HepG2 (cell line): ENCODE results near the gene CCDC8. TPM values are rescaled to one million over a fixed set of nuclear protein-coding genes. Genes with fewer than 3 reads are reported as not detected.

Experiments used
- ATAC-seq: fragments of 200-7000 bp; cut with Tn5 transposase; 3 replicates; pipeline ENCODE4 v1.9.1; 2020; ENCODE audit warnings: mild to moderate bottlenecking, moderate library complexity
- BruUV-seq: library from RNA; stranded (reverse); fragments of 400-500 nt; replicated peaks from 2 replicates; lab custom pipeline; 2021; lab: Mats Ljungman, UMichigan
- CTCF ChIA-PET: fragments of 300-600 bp; formaldehyde crosslinking; extraction: SDS; loops from one replicate; lab custom pipeline; 2021; ENCODE audit warnings: low total read pairs, inconsistent platforms, low intra/inter-chr PET ratio; lab: Yijun Ruan, JAX
- POLR2A ChIA-PET: fragments of 350-600 bp; sonication (Branson Sonifier 250); formaldehyde crosslinking; loops from one replicate; lab custom pipeline; 2020; ENCODE audit warnings: antibody characterized with exemption, inconsistent platforms; lab: Yijun Ruan, JAX
- DNase-seq: peaks from one replicate; pipeline ENCODE4 v3.0.0-alpha.2; 2015; ENCODE audit warnings: low spot score
- FAIRE-seq: peaks from 3 replicates; lab custom pipeline; 2011; peaks lifted over from hg19 to GRCh38; lab: Jason Lieb, UNC
- H2AFZ ChIP-seq: one replicate; pipeline ENCODE4 v1.6.1; 2011; ENCODE audit warnings: low read length, inconsistent platforms
- H3K27ac ChIP-seq: fragments of 300-600 bp; 3 replicates; pipeline ENCODE4 v1.8.0; 2011; ENCODE audit warnings: mixed run types, mild to moderate bottlenecking, mixed read lengths, low read length, inconsistent platforms; ENCODE audit not compliant: insufficient read depth; ENCODE audit errors: extremely low read length
- H3K27me3 ChIP-seq, 2 experiments: fragments of 200-600 bp in 1 of 2; 2 replicates in 1 of 2; 3 replicates in 1 of 2; pipeline versions ENCODE4 v1.6.0 to v1.8.0; 2011; ENCODE audit warnings: low read length in 2 of 2, mild to moderate bottlenecking in 2 of 2, moderate library complexity in 2 of 2, inconsistent platforms in 1 of 2; ENCODE audit not compliant: insufficient read depth in 2 of 2, control insufficient read depth in 1 of 2
- H3K36me3 ChIP-seq, 2 experiments: fragments of 200-600 bp in 1 of 2; replicated peaks in 1 of 2; 2 replicates in 1 of 2; 3 replicates in 1 of 2; pipeline versions ENCODE4 v1.5.1 to v1.8.0; 2011; ENCODE audit warnings: low read length in 2 of 2, inconsistent platforms in 1 of 2; ENCODE audit not compliant: insufficient read depth in 2 of 2, control insufficient read depth in 1 of 2
- H3K4me1 ChIP-seq: 2 replicates; pipeline ENCODE4 v1.5.1; 2012; ENCODE audit warnings: low read length, inconsistent platforms; ENCODE audit not compliant: insufficient read depth
- H3K4me2 ChIP-seq: 2 replicates; pipeline ENCODE4 v1.6.0; 2011; ENCODE audit warnings: low read depth, low read length, inconsistent platforms
- H3K4me3 ChIP-seq, 3 experiments: fragments of 200-600 bp in 1 of 3; sonication (generic), shearing (Covaris generic) in 1 of 3; replicated peaks in 1 of 3; 2 replicates each; pipeline ENCODE4 v1.5.1; 2011 to 2016; ENCODE audit warnings: low read length in 3 of 3, inconsistent platforms in 2 of 3, low read depth in 2 of 3, mild to moderate bottlenecking in 2 of 3, control low read depth in 1 of 3, mixed read lengths in 1 of 3; ENCODE audit not compliant: insufficient read depth in 1 of 3
- H3K79me2 ChIP-seq: one replicate; pipeline ENCODE4 v1.6.1; 2011; ENCODE audit warnings: low read length, inconsistent platforms; ENCODE audit not compliant: insufficient read depth
- H3K9ac ChIP-seq: 2 replicates; pipeline ENCODE4 v1.6.0; 2011; ENCODE audit warnings: mild to moderate bottlenecking, low read depth, low read length, inconsistent platforms; ENCODE audit not compliant: insufficient read depth
- H3K9me3 ChIP-seq: 2 replicates; pipeline ENCODE4 v1.5.1; 2012; ENCODE audit warnings: mild to moderate bottlenecking, low read length
- H4K20me1 ChIP-seq: 2 replicates; pipeline ENCODE4 v1.6.0; 2011; ENCODE audit warnings: inconsistent platforms, mild to moderate bottlenecking, low read length, moderate library complexity; ENCODE audit not compliant: insufficient read depth
- AGO2 ChIP-seq: fragments of 200-400 bp; formaldehyde crosslinking; optimal IDR thresholded peaks from 2 replicates; pipeline ENCODE3; 2017; ENCODE audit warnings: mild to moderate bottlenecking, low read depth, low read length, moderate library complexity
- NRL ChIP-seq: sonication (generic); formaldehyde crosslinking; IDR thresholded peaks from 2 replicates; pipeline ENCODE4 v1.5.0; 2020; ENCODE audit warnings: missing genetic modification reagents, mild to moderate bottlenecking, moderate library complexity, borderline replicate concordance
- RBM22 ChIP-seq: fragments of 200-400 bp; formaldehyde crosslinking; optimal IDR thresholded peaks from 2 replicates; pipeline ENCODE3; 2017; ENCODE audit warnings: mild to moderate bottlenecking, low read length, moderate library complexity
- SALL2 ChIP-seq: sonication (generic); formaldehyde crosslinking; IDR thresholded peaks from 2 replicates; pipeline ENCODE4 v1.8.1; 2023; ENCODE audit warnings: mild to moderate bottlenecking, missing genetic modification reagents, inconsistent platforms
- SRSF1 ChIP-seq: fragments of 200-400 bp; formaldehyde crosslinking; optimal IDR thresholded peaks from 2 replicates; pipeline ENCODE3; 2017; ENCODE audit warnings: mild to moderate bottlenecking, low read depth, low read length, moderate library complexity
- ZNF709 ChIP-seq: sonication (generic); formaldehyde crosslinking; IDR thresholded peaks from 2 replicates; pipeline ENCODE4 v1.5.0; 2020; ENCODE audit warnings: mild to moderate bottlenecking, missing genetic modification reagents
- ZNF773 ChIP-seq: sonication (generic); formaldehyde crosslinking; IDR thresholded peaks from 2 replicates; pipeline ENCODE4 v1.4.0; 2020; ENCODE audit warnings: missing genetic modification reagents, borderline replicate concordance
- WGBS: methylation state at CpG from one replicate; pipeline ENCODE4 v1.1.6; 2017; ENCODE audit warnings: low lambda C conversion rate; 5-methylcytosine and 5-hydroxymethylcytosine counted together
- in situ Hi-C: cut with HindIII; loops from 2 replicates; pipeline ENCODE4 v1.10.0; 2017; ENCODE audit warnings: low pct_unique_long_range_greater_than_20kb; ENCODE audit not compliant: extremely low pct_ligation_motif_present
- intact Hi-C: fragments of 100-400 bp; cut with micrococcal nuclease; formaldehyde crosslinking; loops from one replicate; pipeline ENCODE4 v1.10.0; 2022; ENCODE audit not compliant: unreplicated experiment
- polyA plus RNA-seq, 8 experiments: library from polyadenylated mRNA; depleted of rRNA in 3 of 8; stranded (reverse) in 7 of 8; unstranded in 1 of 8; fragments of >200 nt; fragmentation: Illumina TruSeq in 4 of 8; extraction: Trizol in 4 of 8; gene quantifications; 2 replicates each; pipeline versions ENCODE4 v1.2.1 to v1.2.3, GENCODE V29; 2011 to 2016; ENCODE audit warnings: low read depth in 4 of 8, missing spikeins in 1 of 8, mixed read lengths in 1 of 8; ENCODE audit not compliant: insufficient read depth in 1 of 8
- total RNA-seq, 5 experiments: library from RNA; depleted of rRNA; stranded (reverse); fragments of >200 nt; fragmentation: Illumina TruSeq; extraction: Trizol; gene quantifications; 2 replicates each; pipeline ENCODE4 v1.2.3, GENCODE V29; 2016; ENCODE audit warnings: low read depth in 1 of 5
- TF ChIP-seq, protein P1 (sequence below): sonication (generic); formaldehyde crosslinking; IDR thresholded peaks from 2 replicates; pipeline ENCODE4 v1.5.0; 2020; ENCODE audit warnings: mild to moderate bottlenecking, low read depth, missing genetic modification reagents, borderline replicate concordance
- TF ChIP-seq, protein P2 (sequence below): sonication (generic); formaldehyde crosslinking; IDR thresholded peaks from 2 replicates; pipeline ENCODE4 v1.5.0; 2020; ENCODE audit warnings: mild to moderate bottlenecking, missing genetic modification reagents
- TF ChIP-seq, protein P3 (sequence below): sonication (generic); formaldehyde crosslinking; IDR thresholded peaks from 2 replicates; pipeline ENCODE4 v1.4.0; 2020; ENCODE audit warnings: missing genetic modification reagents

Gene CCDC8
- total and polyA plus RNA-seq, 2 of the 13 experiments (the other 11 are each of a cell fraction or from before 2014, with no cell fraction given) = 0.04 TPM; not detected in 1

DNA sequence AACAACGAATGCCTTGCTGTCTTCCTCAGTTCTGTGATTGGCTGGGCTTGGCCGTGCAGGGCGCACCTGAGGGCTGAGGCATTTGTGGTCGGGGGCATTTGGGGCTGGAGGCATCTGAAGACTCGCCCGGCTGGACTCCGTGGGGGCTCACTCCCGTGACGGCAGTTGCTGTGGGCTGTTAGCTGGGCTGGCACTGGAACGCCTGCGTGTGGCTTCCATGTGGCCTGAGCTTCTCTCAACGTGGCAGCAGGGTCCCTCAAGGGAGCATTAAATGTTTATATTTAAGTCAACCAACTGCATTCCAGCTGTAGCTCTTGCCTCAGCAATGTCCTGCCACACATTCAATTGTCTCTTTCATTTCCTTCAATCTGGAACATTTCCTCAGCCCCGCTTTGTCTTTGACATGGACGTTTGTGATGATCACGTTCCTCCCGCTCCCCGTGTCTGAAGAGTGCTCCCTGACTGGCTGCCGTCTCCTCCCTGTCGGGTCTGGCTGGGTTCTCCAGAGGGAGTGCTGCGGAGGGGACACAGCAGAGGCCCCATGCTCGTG, 21.0 kb downstream of the CCDC8 start:
- Histone ChIP-seq H3K27ac (no peak overlapping the region), H4K20me1 (no peaks in the 10 kb centered on the region), H3K27me3 (no peaks in the 10 kb centered on the region), H3K4me2 (no peak overlapping the region), H3K9me3 (no peaks in the 10 kb centered on the region), H3K4me1 (no peaks in the 10 kb centered on the region), H3K9ac (no peak overlapping the region), H3K79me2 (no peaks in the 10 kb centered on the region), H2AFZ (no peak overlapping the region), H3K36me3 (peaks cover 13 to 34% of the 10 kb centered on the region in 2 experiments), H3K4me3 (no peak overlapping the region)
- FAIRE-seq = no peak
- ChIA-PET POLR2A (no interaction called here), CTCF (no interaction called here)
- intact Hi-C loops = no loop called here
- in situ Hi-C loops = loop anchor here (10.0 kb wide), 1 partner anchor 108 kb away; no protein-coding TSS in a partner anchor
- TF ChIP-seq, protein P1, sequence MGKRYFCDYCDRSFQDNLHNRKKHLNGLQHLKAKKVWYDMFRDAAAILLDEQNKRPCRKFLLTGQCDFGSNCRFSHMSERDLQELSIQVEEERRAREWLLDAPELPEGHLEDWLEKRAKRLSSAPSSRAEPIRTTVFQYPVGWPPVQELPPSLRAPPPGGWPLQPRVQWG = no peak
- peak; percentile 69 for TF ChIP-seq AGO2
- no peak for ATAC-seq
- WGBS = 96% methylated on average over 17 of the region's 21 CpGs
- no peak for DNase-seq
- BruUV-seq = no TSS peak

DNA sequence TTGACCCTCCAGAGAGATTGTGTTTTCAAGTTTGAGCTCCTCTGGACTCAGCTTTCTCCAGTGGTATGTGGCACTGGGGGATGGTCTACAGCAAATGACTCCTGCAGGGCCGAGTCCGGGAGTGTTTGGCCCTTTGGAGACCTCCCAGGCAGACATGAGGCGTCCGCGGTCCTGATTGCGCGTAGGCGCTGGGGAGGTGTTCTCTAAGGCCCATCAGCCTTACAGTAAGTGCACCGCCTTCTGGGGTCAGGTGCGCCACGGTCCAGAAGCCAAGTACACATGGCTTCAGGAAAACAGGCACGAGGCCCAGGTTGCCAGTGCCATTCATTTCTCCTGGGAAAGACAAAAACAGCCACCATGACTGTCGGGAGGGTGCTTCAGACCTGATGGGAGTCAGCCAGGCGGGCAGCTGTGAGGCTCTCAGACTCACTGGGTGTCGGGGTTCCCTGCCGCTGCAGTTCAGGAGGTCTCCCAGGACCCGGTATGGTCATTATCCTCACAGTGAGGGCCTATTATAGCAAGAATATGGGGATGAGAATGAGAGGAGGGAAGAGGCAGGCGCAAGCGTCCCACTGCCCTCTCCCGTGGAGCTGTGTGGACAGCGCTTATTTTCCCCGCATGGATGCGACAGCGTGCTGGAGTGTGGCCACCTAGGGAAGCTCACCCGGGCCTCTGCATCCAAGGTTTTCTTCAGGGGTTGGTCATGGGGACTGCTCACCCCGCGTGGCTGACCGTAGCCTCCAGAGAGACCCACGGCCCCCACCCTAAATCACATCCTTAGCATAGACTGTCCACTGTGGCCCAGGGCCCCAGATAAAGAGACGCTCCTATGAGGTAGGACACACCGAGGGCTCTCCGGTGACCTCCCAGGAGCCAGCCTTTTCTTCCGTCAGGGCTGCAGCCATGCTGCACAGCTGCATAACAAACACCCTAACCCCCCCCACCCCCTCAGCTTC, 21.8 kb downstream of the CCDC8 start:
- Histone ChIP-seq H3K27ac (no peak overlapping the region), H4K20me1 (no peaks in the 10 kb centered on the region), H2AFZ (no peak overlapping the region), H3K4me2 (no peak overlapping the region), H3K36me3 (peaks cover 15 to 41% of the 10 kb centered on the region in 2 experiments), H3K9ac (no peak overlapping the region), H3K27me3 (no peaks in the 10 kb centered on the region), H3K4me1 (0 out of 2 replicates have a peak, but pooled peaks cover under 1% of the 10 kb centered on the region), H3K79me2 (no peaks in the 10 kb centered on the region), H3K9me3 (no peaks in the 10 kb centered on the region), H3K4me3 (no peak overlapping the region)
- POLR2A ChIA-PET = interaction anchor here (0.7 kb wide), 1 partner anchor 13 kb away, joined by 3 read pairs; no protein-coding TSS in a partner anchor
- DNase-seq (no peak), FAIRE-seq (no peak), ATAC-seq (no peak)
- in situ Hi-C loops (loop anchor here (10.0 kb wide), 1 partner anchor 107 kb away; no protein-coding TSS in a partner anchor), intact Hi-C loops (no loop called here)
- BruUV-seq = no TSS peak
- WGBS = 93% methylated on average over 18 of the region's 33 CpGs
- CTCF ChIA-PET = no interaction called here
- TF ChIP-seq NRL (CRISPR knock-in tag) (no peak), SALL2 (no peak), RBM22 (peak; percentile 13), ZNF709 (no peak), AGO2 (peak; percentile 64), ZNF773 (CRISPR knock-in tag) (no peak), SRSF1 (no peak)
- TF ChIP-seq, protein P2, sequence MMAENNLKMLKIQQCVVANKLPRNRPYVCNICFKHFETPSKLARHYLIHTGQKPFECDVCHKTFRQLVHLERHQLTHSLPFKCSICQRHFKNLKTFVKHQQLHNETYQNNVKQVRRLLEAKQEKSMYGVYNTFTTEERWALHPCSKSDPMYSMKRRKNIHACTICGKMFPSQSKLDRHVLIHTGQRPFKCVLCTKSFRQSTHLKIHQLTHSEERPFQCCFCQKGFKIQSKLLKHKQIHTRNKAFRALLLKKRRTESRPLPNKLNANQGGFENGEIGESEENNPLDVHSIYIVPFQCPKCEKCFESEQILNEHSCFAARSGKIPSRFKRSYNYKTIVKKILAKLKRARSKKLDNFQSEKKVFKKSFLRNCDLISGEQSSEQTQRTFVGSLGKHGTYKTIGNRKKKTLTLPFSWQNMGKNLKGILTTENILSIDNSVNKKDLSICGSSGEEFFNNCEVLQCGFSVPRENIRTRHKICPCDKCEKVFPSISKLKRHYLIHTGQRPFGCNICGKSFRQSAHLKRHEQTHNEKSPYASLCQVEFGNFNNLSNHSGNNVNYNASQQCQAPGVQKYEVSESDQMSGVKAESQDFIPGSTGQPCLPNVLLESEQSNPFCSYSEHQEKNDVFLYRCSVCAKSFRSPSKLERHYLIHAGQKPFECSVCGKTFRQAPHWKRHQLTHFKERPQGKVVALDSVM (CRISPR knock-in tag) = no peak
- TF ChIP-seq, protein P3, sequence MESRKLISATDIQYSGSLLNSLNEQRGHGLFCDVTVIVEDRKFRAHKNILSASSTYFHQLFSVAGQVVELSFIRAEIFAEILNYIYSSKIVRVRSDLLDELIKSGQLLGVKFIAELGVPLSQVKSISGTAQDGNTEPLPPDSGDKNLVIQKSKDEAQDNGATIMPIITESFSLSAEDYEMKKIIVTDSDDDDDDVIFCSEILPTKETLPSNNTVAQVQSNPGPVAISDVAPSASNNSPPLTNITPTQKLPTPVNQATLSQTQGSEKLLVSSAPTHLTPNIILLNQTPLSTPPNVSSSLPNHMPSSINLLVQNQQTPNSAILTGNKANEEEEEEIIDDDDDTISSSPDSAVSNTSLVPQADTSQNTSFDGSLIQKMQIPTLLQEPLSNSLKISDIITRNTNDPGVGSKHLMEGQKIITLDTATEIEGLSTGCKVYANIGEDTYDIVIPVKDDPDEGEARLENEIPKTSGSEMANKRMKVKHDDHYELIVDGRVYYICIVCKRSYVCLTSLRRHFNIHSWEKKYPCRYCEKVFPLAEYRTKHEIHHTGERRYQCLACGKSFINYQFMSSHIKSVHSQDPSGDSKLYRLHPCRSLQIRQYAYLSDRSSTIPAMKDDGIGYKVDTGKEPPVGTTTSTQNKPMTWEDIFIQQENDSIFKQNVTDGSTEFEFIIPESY (CRISPR knock-in tag) = peak; percentile 34; the same call in 1 of the 2 replicates
